ENCODE data around the gene SLC17A4. TPM values are rescaled to one million over a fixed set of nuclear protein-coding genes. Genes with fewer than 3 reads are reported as not detected.

Gene SLC17A4
- total and polyA plus RNA-seq, 2 donors (not counting 3 experiments of a cell fraction or from before 2014, with no cell fraction given) = not detected

DNA sequence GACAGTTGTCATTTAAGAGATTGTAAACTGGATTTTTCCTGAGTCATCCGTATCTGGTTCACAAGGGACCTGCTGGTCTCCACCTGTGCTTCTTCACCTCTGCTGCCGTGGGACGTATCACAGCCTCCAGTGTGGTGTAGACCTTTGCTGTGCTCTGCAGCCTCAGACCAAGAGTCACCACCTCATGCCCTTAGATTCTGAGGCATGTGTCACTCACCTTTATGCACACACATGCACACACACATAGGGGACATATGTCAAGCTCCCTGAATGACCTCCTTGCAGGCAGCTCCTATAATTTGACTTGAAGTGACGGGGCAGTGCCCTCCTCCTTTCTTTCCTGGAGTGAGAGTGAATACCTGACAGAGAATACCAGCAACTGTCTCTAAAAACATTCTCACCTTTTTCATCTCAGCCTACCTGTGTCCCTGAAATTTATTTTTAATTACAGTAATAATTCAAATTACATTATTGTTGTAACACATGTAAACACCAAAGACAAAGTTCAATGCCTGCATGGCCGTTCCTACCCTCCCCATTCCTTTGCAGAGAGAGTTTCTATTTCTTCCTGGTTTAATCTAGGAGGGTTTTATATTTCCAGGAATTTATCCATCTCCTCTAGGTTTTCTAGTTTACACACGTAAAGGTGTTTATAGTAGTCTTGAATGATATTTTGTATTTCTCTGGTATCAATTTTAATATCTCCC lies 3.5 kb downstream of the SLC17A4 start:
- POLR2A ChIA-PET = no interaction called here
- H3K27me3 ChIP-seq (ENCODE audit: control insufficient read depth in 2 of 2, insufficient read depth in 2 of 2, low read length in 2 of 2) = peaks cover 0 to 4% of the 10 kb centered on the region in 2 experiments
- FAIRE-seq (no peak), DNase-seq (ENCODE audit: low read depth, low spot score) (no peak)
- no peak overlapping the region for H2AFZ ChIP-seq (ENCODE audit: low read depth, low read length)
- H3K9me1 ChIP-seq (replicated peaks; ENCODE audit: control insufficient read depth, extremely low read depth, insufficient read depth, low read length) = no peaks in the 10 kb centered on the region
- no peak overlapping the region for H3K4me2 ChIP-seq (ENCODE audit: insufficient read depth, low read length)
- H3K4me3 ChIP-seq (replicated peaks in 1 of 3; ENCODE audit: insufficient read depth in 1 of 3, low read depth in 1 of 3, low read length in 3 of 3) = no peak overlapping the region
- no peak for TF ChIP-seq POLR2AphosphoS5 (IDR thresholded peaks at IDR 0.05; ENCODE audit: insufficient read depth, low read depth, low read length)
- no peak for TF ChIP-seq MYC (IDR thresholded peaks at IDR 0.05; ENCODE audit: low read depth, low read length)
- TF ChIP-seq, protein P1, sequence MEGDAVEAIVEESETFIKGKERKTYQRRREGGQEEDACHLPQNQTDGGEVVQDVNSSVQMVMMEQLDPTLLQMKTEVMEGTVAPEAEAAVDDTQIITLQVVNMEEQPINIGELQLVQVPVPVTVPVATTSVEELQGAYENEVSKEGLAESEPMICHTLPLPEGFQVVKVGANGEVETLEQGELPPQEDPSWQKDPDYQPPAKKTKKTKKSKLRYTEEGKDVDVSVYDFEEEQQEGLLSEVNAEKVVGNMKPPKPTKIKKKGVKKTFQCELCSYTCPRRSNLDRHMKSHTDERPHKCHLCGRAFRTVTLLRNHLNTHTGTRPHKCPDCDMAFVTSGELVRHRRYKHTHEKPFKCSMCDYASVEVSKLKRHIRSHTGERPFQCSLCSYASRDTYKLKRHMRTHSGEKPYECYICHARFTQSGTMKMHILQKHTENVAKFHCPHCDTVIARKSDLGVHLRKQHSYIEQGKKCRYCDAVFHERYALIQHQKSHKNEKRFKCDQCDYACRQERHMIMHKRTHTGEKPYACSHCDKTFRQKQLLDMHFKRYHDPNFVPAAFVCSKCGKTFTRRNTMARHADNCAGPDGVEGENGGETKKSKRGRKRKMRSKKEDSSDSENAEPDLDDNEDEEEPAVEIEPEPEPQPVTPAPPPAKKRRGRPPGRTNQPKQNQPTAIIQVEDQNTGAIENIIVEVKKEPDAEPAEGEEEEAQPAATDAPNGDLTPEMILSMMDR (IDR thresholded peaks at IDR 0.05; ENCODE audit: extremely low read depth in 1 of 2, insufficient read depth in 1 of 2, low read depth in 1 of 2, low read length in 2 of 2) = no peak
- TF ChIP-seq JUN (IDR thresholded peaks at IDR 0.05; ENCODE audit: borderline replicate concordance, insufficient read depth, insufficient read length, low read depth) = no peak
- TF ChIP-seq GATA2 (IDR thresholded peaks at IDR 0.05; ENCODE audit: insufficient read depth, insufficient read length, low read depth, low read length) = no peak
- TF ChIP-seq POLR2A (IDR thresholded peaks at IDR 0.05; ENCODE audit: low read depth, low read length) = no peak
- no peak for TF ChIP-seq EZH2 (IDR thresholded peaks at IDR 0.05; ENCODE audit: borderline replicate concordance, low read depth, low read length, severe bottlenecking)
- no peak for TF ChIP-seq FOS (IDR thresholded peaks at IDR 0.05; ENCODE audit: borderline replicate concordance, insufficient read depth, low read length)
- TF ChIP-seq, protein P2, sequence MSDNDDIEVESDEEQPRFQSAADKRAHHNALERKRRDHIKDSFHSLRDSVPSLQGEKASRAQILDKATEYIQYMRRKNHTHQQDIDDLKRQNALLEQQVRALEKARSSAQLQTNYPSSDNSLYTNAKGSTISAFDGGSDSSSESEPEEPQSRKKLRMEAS (IDR thresholded peaks at IDR 0.05; ENCODE audit: insufficient read depth, insufficient read length) = no peak
- H3K9ac ChIP-seq (replicated peaks; ENCODE audit: extremely low read depth, insufficient read depth, low read length) = no peak overlapping the region
- no TSS peak for BruUV-seq (replicated peaks)
- H3K9me3 ChIP-seq (replicated peaks; ENCODE audit: control insufficient read depth, insufficient read depth, low read length) = no peaks in the 10 kb centered on the region
- CTCF ChIA-PET = interaction anchor here (0.9 to 1.4 kb wide), 2 partner anchors 11 to 29 kb away, joined by 3 to 4 read pairs; no protein-coding TSS in a partner anchor
- H3K79me2 ChIP-seq (ENCODE audit: control insufficient read depth, insufficient read depth, low read length) = no peaks in the 10 kb centered on the region
- H3K4me1 ChIP-seq (ENCODE audit: control insufficient read depth, extremely low read depth, insufficient read depth, low read length) = no peaks in the 10 kb centered on the region
- intact Hi-C loops (cut with micrococcal nuclease) (no loop called here), dilution Hi-C loops (cut with MboI; ENCODE audit: extremely low pct_ligation_motif_present, low sequenced_read_pairs) (no loop called here)
- no peaks in the 10 kb centered on the region for H3K36me3 ChIP-seq (ENCODE audit: control insufficient read depth in 2 of 2, extremely low read depth in 1 of 2, insufficient read depth in 2 of 2, low read length in 2 of 2)
- H4K20me1 ChIP-seq (replicated peaks; ENCODE audit: control insufficient read depth, extremely low read depth, insufficient read depth, low read length) = no peaks in the 10 kb centered on the region
- no peak overlapping the region for H3K27ac ChIP-seq (ENCODE audit: insufficient read depth, low read depth, low read length)
